ENCODE results near the gene KRT76.

Gene KRT76

DNA sequence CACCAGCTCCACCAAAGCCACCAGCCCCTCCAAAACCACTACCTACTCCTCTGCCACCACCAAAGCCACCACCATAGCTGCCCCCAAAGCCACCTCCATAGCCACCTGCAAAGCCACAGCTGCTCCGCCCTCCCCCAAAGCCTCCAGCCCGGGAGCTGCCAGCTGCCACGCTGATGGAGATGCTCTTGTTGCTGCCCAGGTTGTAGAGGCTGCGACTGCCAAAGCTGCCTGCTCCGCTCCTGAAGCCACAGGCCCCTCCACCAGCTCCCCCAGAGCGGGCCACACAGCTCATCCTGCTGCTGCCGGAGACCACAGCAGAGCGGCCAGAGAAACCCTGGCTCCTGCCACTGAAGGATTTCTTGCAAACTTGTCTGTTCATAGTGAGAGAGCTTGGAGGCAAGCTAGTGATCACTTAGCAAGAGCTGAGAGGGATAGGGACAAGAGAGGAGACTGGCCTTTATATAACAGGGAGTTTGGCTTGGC, at the start of gene KRT76:
TSS of gene KRT76 (minus strand) at position 433 of the 483 bp plus-strand sequence. CDS start at position 379, 54 bp downstream.
- FAIRE-seq = no peak

DNA sequence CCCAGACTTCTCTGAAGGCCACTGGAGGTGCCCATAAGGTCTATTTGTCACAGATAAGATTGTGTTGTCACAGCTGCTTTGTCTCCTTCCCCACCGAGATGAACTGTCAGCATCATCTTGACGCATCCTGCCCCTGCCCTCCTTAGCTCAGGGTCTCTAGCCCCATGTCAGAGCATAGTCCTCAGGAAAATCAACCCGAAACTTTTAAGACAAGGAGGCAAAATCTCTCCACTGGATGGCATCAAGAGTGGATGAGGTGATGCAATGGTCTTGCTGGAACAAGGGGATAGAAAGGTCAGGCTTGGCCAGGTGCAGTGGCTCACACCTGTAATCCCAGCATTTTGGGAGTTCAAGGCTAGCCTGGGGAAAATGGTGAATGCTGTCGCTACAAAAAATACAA, 48.8 kb upstream of the KRT76 start:
- no peak for FAIRE-seq

DNA sequence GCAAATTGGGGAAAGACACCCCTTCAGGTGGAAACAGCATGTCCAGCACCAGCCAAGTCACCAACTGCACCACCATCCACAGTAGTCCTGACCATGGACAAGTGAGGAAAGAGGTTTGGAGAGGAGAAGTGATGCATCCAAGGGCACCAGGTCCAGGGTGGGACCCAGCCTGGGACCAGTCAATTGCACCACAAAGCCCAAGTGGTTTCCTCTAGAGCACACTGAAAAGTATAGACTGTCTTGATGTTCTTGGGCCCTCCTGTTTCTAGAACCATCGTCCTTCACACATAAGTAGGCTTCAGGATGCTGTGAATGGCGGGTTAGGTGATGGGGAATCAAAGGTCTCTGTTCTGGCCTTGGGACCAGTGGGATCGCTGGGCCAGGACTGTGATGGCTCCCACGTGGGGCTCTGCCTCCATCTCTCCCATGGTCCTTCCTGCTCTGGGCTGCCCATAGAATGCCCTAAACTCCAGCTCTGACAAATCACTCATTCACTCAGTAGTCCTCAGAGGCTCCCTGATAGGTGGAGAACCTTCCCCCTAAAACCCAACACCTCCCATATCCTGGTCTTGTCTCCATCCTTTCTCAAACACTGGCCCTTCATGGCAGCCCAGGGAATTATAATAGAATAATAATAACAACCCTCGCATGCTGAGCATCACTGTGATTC, 47.7 kb upstream of the KRT76 start:
- FAIRE-seq = no peak

DNA sequence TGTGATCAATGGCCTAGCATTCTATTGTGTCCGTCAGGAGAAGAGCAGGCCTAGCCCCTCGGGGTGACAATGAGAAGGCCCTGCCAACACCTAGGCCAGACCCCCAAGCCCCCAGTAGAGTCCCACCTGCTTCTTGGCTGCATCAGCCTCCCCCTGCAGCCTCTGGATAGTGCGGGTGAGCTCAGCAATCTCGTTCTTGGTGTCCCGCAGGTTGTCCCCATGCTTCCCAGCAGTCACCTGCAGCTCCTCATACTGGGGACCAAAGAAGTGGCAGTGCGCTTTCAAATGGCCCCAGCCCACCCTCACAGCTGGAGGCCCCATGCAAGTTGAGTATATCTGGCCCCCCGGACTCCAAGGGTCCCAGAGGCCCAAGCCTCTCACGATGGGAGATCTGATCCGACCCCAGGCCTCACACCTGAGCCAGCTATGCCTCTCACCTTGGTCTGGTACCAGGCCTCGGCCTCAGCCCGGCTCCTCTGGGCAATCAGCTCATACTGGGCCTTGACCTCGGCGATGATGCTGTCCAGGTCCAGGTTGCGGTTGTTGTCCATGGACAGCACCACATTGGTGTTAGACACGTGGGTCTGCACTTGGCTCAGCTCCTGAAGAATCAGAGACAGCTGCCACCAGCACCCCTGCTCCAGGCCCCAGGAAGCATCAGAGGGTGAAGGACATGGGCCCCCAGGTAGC, 46.8 kb upstream of the KRT76 start:
- FAIRE-seq = no peak

DNA sequence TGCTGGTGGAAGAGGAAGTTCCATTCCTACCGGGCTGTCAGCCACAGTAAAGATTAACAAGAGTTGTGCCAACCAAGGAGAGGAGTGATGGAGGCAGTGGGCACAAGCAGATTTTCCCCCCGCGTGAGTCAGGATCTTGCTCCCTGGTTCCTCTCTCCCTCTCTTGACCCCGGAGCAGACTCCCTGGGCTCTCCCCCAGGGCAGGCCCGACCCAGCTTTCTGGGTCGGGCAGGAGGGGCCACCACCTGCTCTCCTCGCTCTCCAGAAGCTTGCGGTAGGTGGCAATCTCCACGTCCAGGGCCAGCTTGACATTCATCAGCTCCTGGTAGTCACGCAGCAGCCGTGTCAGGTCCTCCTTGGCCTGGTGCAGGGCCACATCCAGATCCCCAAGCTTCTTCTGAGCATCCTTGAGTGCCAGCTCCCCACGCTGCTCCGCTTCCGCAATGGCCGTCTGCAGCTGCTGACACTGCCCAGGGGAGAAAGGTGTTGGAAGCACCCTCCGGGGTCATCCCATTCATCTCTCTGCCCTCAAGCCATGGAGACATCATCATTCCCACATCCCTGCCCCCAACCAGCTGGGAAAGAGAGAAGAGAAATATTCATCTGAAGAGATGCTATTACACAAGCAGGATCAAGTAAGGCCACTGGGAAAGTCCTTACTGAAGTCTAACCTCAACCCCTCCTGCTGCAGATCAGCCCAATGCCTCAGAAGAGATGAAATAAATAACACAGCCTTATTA, 45.8 kb upstream of the KRT76 start:
- FAIRE-seq = no peak

DNA sequence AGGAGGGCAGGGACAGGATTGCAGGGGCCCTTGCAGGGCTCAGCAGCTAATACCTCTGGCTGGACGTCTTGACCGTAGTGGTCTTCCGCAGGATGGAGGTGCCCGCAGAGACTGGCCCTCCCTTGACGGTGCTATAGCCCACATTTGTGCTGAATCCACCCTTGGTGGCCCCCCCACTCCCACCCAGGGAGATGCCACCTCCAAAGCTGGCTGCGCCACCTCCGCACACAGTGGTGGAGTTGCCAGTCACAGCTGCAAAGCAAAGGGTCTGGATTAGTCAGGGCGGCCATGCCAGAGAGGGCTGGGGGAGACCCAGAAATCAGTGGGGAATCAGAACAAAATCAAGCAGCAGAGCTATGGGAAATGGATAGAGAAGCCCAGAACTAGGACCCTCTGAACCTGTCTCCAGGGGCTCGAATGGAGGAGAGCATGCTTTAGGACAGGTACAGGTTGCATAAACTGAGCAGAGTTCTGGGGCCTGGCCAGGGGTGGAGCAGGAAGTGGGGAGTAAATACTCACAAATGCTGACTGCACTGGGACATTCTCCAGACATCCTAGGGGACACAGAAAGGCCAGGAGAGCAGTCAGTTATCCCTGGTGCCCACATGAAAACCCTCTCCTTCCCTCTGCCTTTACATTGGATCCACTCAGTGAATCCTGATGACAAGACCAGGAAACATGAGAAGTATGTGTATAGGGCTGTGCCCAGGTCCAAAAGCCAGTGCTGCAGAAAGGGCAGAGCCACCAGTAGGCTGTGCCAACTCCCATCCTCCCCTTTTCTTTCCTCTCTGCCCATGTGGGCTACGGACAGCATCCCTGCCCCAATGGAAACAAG, 44.9 kb upstream of the KRT76 start:
- no peak for FAIRE-seq

DNA sequence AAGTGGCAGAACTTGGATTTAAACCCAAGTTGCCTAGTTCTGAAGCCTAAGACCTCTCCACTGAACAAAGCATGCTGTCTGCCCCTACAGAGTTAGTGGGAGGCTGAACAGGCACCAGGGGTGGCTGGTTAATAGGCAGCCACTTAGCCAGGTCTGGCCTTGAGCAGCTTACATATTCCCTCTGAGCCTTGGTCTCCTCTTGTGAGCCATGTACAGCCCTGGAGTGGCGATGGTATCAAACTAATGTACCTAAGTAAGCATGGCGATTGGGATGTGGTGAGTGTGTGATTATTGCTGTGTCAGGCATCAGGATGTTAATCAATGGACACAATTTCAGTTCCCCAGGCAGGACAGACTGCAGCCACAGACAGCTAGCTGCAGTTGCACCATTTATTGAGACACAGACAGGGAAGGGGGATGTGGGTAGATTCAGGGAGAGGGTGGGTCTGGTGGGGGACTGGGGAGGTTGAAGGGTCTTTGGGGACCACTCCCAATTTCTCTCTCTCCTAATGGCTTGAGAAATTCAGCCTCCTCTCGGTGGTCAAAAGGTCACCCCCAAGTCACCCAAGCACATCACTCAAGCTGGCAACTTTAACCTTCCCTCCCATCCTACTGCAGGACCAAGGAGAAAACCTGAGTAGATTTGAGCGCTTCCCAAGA, 44.1 kb upstream of the KRT76 start:
- FAIRE-seq = no peak

DNA sequence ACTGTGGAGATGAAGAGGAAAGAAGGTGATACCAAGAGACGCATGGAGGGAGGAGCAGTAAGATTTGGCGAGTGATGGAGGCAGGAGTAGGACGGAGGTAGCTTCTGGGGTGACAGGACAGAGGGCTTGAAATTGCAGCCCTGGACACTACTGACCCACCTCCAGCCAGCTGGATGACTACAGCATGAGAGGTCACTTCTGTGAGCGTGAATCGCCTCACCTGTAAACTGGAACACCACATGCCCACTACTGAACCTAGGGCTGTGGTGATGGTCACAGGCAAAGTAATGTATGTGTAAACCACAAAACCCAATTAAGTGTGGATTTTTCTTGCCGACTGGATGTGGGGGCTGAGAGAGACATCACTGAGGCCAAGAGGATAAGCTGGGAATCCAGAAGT, 43.4 kb upstream of the KRT76 start:
- FAIRE-seq = no peak

DNA sequence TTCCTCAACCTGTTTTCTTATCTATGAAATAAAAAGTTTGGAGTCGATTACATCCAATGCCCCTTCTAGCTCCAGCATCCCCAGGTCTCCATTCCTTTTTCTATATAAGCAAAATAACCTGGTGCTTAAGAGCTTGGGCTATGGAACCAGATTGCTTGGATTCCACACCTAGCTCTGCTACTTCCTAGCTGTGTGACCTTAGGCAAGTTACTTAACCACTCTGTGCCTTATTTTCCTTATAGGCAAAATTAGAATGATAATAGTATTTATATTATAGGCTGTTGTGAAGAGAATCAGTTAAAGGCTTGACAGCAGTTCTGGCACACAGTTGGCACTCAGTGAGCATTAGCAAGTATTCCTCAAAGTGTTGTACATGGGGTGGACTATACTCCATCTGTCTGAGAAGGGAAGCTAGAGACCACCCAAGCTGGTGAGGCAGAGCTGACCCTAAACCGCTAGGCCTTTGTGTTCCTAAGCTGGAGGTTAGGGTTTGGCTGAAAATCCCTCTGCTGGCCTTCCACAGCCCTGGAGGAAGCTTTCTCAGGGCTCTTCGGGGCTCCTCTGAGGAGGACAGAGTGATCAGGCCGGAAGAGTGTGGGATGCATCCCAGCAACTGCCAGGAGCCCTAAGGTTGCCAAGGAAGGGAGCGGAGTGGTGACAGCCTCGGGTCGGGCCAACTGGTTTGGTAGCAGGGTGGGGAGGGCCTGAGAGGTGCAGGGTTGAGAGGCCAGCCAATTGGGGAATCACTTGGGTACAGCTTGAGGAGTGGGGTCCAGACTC, 42.8 kb upstream of the KRT76 start:
- FAIRE-seq = no peak

DNA sequence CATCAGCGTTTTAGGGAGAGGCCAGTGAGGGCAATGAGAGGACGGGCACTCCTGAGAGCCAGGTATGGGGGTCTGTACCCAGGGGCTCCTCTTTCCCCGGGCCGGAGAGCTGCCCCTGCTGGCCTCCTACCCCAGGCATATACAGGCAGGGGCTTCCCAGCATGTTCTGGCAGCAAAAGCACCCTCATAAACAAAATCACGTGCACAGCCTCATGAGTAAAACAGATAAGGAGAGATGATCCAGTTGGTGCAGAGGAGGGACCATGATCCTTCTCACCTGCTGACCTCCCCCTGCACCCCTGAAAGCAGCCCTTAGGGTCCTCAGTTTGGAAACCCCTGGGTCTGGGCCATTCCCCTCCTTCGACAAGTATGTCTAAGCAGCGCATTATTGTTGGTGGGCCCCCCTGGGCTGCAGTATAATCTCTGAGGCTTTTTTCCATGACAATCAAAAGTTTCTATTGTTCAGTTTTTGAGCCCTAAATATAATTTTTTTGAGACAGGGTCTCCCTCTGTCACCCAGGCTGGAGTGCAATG, 41.8 kb upstream of the KRT76 start:
- no peak for FAIRE-seq

DNA sequence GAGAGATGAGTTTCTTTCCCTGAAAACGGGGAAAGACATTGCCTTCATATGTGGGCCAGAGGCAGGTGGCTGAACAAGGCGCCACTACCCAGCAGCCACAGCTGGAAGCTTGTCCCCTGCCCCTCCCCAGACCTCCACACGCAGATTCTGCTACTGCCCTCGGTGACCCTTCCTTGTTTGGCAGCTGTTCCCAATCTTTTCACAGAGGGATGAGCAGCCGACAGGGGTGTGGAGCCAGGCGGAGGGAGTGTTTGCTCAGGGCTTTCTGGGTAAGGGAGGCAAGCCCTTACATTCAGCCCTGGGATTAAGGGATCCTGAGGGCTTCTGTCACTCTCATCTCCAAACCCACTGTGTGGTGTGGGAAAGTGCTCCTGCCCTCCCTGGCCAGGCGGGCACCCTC, 41.2 kb upstream of the KRT76 start:
- no peak for FAIRE-seq

DNA sequence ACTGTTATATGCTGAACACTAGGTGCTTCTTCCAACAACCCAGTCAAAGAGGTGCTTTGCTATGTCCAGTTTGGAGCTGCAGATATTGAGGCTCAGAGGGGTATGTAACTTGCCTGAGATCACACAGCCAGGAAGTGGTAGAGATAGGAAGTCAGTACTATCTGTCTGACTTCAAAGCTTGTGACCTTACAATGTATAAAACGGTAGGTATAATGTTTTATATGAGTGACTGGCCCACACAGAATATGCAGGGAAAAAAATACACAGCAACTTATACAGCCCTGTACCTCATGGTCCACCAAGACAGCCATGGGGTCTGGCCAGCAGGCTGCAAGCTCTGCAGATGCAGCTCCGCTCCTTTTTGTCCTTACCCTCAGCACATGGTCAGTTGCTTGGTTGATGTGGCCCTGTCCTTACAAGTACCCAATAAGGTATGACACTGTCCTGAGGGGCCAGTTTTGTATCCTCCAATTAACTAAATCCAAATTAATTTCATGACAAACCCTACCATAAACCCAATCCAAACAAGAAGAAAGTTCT, 40.6 kb upstream of the KRT76 start:
- FAIRE-seq = no peak

DNA sequence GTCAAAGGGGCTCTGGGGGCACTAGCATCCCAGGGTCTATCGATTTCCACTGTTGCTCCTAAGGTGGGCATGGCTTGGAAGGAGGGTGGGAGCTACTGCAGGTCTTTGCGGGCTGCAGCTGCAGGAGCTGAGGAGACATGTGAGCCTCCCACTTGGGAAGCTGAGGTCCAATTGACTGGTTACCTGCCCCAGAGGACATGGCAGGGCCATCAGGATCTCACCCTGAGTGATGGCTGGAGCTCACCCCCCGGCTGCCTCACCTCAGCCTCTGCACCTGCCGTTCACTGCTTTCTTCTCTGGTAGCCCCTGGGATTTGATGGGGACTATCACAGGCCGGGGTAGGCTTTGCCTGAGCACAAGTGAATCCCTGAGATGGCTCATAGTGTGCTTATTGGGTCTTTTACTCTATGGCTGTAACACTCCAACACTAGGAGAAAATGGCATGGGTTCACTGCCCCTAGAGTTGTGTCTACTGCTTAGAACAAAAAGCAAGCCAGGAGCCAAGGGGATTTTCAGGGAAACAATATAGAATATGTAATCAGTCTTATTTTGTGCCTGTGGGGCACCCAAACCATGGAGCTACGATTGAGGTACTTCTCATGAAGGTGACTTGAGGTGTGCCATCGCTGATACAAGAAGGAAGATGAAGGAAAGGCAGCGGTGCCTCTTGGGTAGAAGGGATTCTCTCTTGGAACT, 40.0 kb upstream of the KRT76 start:
- no peak for FAIRE-seq

DNA sequence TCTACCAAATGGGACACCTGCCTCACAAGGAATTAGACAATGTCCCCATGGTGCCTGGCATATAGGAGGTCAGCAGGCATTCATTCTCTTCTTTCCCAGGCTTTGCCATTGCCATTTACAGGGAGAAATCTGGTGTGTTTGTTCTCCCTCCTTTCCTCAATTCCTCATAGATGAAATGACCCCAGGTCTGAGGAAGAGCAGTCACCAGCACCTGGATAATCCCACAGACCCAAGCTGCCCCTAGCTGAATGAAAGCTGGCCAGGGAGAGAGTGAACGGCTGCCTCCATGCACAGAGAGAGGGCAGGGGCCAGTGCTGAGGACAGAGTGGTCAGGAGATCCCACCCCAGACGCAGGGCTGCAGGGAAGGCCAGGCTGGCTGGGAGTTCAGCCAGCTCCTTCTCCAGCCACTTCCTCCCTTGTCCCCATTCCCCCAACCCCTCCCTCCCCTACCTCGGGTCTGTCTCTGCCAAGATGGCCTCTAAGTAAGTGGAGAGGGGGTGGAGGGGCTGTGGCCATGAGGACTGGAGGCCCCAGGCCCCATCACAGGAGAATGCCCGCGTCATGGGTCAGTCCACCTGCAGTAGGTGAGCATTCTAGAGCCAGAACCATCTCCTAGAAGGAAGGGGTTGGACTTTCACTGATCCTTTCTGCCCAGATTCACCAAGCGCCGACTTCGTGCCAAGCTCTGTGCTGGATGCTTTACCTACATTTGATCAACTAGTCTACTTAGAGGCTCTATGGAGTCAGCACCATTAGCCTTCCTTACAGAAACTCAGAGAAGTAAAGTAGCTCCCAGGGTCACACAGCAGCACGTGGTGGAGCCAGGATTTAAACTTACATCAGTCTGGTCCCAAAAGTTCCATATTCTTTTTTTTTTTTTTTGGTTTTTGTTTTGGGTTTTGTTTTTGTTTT, 38.8 kb upstream of the KRT76 start:
- no peak for FAIRE-seq

DNA sequence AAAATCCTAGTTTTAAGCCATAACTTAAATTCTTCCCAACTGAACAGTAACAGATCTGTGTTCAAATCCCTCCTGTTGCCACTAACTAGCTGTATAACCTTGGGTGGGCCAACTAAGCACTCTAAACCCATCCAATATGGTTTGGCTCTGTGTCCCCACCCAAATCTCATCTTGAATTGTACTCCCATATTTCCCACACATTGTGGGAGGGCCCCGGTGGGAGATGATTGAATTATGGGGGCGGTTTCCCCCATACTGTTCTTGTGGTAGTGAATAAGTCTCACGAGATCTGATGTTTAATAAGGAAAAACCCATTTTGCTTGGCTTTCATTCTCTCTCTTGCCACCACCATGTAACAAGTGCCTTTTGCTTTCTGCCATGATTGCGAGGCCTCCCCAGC, 38.0 kb upstream of the KRT76 start:
- no peak for FAIRE-seq

DNA sequence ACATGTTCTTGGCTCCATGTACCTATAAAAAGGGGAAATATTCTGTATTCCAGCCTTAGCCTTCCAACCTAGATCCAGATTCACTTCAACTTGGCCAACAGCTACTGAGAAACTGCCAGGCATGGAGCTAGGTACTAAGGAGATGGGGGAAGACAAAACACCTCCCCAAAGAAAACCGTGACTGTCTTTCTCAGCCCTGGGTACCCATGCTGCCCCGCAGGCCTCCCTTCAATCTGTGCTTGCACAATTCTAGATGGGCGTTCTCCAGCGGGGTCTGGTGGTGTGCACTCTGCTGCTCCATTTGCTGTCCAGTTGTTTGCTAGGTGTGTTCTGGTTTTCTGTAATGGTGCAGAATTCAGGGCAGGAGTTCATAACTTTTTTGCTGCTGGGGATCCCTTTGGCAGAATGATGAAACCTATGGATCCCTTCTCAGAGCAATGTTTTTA, 37.6 kb upstream of the KRT76 start:
- FAIRE-seq = no peak

DNA sequence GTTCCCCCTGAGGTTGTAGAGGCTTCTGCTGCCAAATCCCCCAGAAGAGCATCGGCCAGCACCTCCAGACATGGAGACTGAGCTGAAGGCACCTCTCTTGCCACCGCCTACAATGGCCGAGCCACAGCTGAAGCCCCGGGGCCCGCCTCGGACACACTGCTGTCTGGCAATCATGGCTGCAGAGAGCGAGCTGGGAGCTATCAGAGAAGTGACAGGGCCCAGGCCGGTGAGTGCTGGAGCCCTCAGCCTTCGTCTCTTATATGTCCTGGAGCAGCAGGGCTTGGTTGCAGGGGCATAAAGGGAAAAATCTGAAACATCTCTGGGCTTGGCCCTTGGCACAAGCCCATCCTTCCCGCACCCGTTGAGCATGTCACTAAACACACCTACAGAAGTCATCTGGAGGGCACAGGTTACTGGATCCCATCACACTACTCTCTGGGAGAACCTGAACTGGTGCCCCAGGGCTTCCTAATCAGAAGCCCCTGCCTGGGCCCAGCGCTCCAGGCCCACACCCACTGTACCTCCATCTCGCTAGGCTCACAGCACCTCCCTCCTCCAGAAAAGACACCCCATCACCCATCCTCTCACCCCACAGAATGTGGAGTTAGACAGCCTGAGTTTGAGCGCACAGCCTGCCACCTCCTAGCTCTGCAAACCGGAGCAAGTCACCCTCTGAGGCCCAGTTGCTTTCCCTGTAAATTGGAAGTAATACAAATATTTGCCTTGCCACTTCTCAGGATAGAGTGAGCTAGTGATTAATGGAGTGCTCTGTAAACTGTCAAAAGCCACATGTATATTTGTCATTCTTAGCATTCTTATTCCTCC, 37.0 kb upstream of the KRT76 start, which contains the start of gene KRT4:
TSS of gene KRT4 (minus strand) at position 232 of the 825 bp plus-strand sequence. CDS start at position 174, 58 bp downstream.
- FAIRE-seq = no peak

DNA sequence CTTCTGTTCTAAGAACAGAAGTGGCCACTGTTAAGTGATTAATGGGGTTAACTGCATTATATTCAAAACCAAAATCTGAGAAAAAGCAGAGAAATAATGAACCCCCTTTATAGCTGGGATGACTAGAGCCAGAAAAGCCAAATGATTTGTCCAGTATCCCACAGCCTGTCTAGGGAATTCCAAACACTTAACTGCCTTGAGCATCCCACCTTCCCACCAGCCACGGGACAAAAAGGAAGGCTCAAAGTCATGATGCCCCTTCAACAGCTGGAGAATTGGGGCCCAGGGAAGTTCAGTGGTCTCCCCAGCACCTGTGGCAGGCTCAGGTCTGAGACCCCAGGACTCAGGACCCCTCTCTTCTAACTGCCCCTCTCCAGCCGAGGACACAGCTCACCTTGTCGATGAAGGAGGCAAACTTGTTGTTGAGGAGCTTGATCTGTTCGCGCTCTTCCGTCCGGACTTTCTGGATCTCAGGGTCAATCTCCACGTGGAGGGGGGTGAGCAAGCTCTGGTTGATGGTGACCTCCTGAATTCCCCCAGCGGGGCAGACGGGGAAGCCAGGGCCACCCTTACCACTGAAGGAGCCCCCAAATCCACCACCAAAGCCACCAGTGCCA, 36.2 kb upstream of the KRT76 start:
- FAIRE-seq = no peak
